GM20431 (cell line): ENCODE data around the gene SCNN1A.

Experiments
- in situ Hi-C: fragments of 300-500 bp; cut with MseI, MboI; formaldehyde crosslinking; loops from one replicate; pipeline ENCODE4 v1.15.0; 2020; ENCODE audit warnings: low sequenced_read_pairs; ENCODE audit not compliant: unreplicated experiment

SCNN1A gene

DNA sequence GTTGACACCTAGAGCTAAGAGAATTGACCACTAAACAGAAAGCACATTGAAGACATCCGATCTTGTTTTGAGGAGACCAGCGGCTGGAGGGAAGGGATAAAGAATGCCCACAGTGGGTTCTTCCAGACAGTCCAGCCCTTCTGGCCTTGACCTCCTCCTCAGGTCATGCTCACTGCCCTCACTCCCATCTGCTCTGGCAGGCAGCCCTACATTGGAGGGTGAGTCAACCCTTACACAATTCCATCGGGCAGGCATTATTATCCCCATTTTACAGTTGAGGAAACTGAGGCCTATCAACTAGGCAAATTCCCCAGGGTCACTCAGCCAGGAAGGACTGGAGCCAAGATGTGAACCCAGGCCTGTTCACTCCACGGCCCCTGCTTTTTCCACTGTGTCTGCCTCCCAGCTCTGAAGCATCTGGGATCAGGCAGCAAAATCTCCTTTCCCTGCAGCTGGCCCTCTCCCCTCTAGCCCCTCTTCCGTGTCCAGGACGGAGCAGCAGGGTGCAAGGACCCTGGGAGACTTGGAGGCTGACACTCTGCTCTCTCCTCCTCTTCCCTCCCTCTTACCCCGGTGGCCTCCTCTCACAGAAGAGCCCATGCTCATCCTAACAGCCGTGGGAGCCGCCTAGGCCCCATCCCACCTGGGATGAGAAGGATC, 5.3 kb downstream of the SCNN1A start:
- in situ Hi-C loops, result no loop called here

DNA sequence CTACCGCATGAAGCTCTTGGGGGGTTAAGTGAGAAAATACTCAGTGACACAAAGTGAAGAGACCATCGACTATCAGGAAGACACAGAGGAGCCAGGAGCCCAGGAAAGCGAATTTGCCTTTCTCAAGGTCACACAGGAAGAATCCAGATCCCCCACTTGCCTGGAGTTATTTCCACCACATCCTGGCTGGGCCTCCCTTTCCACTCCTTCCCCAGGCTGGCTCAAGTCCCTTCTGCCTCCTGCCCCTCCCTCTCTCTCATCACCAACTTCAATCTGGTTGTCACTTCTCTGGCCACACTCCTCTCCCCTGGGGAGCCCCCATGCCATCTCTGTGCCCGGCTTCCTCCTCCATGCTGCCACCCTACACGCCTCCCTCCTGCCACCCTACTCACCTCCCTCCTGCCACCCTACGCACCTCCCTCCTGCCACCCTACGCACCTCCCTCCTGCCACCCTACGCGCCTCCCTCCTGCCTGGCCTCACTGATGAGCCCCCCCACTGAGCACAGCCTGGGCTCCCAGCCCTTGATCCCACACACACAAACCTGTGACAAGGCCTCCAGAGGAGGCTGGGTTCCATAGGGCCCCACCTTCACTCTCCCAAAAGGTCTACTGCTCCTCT, 6.3 kb downstream of the SCNN1A start:
- in situ Hi-C loops, result no loop called here

DNA sequence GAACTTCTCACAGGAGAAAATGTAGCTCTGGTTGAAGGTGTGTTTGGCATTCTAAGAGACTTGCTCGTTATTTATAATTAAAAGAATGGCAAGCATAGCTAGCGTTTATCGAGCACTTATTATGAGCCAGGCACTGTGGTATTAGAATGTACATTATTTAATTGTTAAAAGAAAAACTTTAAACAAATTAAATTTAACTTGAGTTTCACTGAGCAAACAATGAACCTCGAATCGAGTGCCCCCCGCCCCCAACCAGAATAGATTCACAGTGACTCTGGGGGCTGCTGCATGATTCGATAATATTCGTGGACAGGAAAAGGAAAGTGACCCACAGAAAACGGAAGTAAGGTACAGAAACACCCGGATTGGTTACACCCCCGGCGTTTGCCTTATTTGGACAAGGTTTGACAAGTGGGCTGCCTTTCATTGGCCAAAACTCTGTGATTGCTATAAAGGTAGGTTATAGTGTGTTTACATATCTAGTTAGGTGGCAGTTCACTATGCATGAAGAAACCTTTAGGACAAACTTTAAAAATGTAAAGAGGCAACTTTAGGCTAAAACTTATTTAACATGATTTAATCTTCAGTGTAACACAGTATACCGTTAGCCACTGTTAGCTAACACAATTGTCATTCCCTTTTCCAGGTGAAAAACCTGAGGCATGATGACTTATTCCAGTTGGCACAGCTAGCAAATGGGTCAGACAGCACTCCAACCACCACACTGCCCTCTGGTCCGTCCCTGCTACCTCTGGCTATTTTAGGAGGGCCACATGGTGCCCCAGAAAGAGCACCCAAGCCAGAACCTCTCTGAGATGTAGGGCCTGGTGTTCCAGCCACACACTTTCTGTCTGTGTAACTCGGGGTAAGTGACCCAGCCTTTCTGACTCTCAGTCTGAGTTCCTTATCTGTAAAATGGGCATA, 7.1 kb downstream of the SCNN1A start:
- in situ Hi-C loops, result no loop called here

DNA sequence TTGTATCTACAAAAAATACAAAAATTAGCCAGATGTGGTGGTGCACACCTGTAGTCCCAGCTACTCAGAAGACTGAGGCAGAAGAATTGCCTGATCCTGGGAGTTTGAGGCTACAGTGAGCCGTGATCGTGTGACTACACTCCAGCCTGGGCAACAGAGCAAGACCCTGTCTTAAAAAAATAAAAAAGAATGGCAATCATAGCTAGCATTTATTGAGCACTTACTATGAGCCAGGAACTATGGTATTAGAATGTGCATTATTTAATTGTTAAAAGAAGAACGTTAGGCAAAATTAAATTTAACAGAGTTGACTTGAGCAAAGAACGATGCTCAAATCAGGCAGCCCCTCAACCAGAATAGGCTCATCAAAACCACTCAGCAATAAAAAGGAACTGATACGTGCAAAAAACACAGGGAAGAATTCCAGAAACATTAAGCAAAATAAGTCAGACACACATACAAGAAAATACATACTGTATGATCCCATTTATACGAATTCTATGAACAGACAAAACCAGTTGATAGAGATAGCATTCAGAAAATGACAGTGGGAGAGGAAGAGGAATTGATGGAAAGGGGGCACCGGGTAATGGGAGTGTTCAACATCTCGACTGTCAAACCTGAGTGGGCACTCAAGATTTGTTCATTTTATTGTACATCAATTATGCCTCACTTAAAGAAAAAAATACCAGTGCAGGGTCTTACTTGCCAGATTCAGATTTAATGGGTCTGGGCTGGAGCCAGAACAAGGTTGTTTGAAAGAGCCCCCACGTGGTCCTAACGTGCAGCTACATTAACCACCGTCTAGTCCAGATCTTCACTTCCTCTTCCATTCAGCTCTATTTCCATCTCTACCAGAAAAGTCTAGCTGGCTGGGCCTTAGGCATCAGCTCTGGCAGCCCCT, 8.0 kb downstream of the SCNN1A start:
- in situ Hi-C loops, result no loop called here

DNA sequence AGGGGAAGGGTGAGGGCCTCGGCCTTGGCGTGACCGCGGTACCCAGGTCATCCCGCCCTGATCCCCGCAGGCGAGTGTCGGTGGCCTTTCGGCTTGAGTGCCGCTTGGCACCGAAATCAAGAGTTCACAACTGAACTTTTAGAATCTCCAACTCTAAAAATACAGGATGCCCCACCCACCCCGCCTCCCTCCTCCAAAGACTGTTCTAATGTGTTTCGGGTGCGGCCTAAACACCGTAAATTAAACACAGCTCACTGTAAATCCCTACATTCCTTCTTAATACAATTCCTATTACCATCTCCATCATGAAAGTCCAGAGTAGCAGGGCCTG, 11.4 kb downstream of the SCNN1A start:
- in situ Hi-C loops, result no loop called here

DNA sequence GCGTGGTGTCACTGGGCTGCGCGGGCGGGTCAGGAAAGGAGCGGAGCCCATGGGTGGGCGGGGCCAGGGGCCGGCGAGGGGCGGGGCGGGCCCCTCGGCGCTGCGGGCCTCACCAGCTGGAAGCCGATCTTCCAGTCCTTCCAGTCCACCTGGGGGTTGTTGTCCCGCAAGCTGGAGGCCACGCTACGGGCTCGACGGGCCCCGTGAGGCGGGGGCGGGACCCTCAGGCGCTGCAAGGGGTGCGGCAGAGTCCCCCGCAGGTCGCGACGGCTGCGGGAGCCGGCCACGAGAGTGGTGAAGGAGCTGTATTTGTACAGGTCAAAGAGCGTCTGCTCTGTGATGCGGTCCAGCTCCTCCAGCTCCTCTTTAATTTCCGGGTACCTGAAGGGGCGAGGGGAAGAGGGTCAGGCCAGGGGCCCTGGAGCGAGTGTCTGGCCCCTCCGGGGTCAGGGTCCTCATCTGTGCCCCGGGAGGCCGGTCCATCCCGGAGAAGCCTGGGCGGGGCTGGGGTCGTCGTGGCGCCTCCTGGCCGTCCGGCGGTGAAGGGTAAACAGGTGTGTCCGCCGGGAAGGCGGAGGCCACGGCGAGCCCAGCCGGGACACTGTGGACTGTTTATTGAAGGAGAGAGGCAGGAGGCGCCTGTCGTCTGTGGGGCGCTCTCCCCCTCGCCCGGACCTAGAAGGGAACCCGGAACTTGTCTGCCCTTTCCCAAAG, 11.9 kb downstream of the SCNN1A start:
- in situ Hi-C loops, result no loop called here

DNA sequence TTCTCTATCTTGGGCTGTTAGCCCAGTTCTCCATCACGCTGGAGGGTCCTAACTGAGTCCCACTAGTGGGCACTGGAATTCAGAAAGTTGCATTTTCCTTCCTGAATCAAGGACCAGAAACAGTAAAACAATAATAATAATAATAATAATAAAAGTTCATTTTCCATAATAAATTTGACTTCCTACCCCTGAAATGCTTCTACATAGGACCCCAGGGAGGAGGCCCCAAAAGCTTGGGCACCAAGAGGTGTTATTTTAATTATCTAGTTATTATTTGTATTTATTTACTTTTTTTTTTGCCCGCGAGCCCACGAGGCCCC, 12.4 kb downstream of the SCNN1A start:
- in situ Hi-C loops, result no loop called here

DNA sequence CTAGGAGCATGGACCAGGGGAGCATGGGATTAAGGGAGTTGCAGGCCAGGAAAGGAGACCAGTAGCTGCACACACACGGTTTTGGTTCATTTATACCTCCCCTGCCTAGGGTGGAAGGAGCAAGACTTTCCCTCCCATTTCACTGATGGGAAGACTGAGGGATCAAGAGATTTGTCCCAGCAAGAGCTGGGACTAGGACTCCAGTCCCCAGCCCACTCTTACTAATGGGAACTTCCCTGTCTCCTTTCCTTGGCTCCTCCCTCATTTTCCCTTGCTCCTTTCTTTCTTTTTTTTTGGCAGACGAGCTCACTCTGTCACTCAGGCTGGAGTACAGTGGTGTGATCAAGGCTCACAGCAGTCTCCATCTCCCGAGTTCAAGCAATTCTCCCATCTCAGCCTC, 13.0 kb downstream of the SCNN1A start:
- in situ Hi-C loops, result no loop called here

DNA sequence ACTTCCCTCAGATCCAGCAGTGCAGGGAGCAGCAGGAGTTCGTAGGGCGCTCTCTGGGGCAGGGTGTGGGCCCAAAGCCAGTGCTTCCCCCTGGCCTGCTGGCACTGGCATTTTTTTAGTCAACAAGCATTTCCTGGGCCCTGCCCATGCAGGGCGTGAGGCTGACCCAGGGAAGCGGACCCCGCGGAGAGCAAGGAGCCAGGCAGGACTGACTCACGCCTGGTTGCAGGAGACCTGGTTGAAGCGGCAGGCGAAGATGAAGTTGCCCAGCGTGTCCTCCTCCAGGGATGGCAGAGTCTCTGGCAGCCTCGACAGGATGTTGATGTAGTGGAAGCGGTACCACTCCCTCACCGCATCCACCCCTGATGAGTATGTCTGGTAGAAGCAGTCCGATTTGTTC, 13.5 kb downstream of the SCNN1A start:
- in situ Hi-C loops, result no loop called here

DNA sequence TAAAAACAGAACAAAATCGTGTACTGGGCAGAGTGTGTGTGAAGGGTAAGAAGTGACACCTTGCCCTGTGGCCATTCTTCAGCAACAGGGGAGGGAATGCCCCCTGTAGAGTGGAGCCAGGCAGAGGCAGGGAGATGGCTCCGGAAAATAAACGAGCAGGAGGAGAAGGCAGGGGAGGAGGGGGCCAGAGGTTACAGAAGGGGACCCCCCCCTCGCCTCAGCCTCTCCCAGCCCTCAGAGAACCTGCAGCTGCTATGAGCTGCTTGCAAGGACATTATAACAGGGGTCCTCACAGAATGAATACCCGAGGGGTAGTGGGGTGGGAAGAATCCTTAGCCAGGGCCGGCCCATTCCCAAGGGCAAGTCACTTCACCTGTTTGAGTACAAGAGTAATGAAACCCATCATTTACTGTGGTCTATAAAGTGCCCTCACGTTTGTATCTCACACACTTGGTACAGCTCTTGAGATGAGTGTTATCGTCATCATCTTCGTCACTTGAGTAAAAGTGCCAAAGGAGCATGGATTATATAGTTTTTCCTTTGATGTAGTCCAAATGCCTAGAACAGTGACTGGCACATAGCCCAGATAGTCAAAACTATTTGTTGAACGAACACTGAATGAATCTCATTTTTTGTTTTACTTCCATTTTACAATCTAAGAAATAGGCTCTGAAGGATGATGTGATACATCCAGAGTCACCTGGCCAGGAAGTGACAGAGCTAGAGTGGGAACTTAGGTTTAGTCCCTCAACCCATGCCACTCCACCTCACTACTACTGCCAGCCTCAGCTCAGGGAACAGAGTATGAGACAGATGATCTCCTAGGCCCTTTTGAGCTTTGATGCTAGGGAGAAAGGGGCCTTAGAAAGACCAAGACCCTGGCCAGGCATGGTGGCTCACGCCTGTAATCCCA, 14.5 kb downstream of the SCNN1A start:
- in situ Hi-C loops, result no loop called here

DNA sequence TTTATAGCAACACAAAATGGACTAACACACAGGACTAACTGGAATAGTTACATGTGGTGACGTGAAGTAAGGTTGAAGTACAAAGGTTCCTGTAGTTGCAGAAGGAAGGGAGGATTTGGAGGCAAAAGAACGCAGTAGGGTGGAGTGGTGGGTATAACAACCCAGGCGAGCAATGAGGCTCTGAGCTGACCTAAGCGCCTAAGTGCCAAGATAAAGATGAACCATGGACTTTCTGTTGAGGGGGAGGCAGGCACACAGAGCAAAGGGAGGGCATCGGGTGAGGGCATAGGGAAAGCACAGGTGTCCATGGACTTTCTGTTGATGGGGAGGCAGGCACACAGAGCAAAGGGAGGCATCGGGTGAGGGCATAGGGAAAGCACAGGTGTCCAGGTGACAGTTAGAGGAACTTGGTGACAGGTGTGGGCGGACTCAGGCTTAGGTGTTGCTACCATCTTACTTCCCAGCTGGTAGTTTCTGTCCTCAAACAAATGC, 15.2 kb downstream of the SCNN1A start:
- in situ Hi-C loops, result no loop called here

DNA sequence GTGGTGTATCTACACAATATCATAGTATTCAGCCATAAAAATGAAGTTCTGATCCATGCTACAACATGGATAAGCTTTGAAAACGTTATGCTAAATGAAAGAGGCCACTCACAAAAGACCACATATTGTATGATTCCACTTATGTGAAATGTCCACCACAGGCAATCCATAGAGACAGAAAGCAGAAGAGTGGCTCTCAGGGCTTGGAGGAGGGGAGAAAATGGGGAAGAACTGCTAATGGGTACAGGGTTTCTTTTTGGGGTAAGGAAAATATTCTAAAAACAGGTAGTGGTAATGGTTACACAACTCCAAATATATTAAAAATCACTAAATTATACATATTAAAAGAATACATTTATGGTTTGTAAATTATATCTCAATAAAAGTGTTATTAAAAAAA, 16.5 kb downstream of the SCNN1A start:
- in situ Hi-C loops, result no loop called here

DNA sequence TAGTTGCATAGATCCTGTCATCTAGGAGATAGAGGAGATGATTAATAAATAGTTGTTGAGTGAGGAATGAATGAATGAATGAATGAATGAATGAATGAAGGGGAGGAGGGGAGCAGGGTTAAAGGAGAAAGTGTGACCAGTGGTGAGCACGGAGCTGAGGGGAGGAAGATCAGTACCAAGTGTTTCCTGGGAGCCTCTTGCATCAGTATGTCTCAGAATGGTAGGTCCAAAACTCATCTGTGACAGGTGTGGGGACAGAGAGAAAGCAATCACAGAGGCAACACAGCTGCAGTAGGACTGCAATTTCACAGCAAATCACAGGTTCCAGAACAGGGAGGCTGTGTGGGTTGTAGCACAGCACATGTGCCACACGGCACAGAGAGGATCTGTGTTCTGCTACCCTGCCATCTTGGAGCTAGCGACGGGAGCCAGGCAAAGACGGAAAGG, 19.0 kb downstream of the SCNN1A start:
- in situ Hi-C loops, result no loop called here

DNA sequence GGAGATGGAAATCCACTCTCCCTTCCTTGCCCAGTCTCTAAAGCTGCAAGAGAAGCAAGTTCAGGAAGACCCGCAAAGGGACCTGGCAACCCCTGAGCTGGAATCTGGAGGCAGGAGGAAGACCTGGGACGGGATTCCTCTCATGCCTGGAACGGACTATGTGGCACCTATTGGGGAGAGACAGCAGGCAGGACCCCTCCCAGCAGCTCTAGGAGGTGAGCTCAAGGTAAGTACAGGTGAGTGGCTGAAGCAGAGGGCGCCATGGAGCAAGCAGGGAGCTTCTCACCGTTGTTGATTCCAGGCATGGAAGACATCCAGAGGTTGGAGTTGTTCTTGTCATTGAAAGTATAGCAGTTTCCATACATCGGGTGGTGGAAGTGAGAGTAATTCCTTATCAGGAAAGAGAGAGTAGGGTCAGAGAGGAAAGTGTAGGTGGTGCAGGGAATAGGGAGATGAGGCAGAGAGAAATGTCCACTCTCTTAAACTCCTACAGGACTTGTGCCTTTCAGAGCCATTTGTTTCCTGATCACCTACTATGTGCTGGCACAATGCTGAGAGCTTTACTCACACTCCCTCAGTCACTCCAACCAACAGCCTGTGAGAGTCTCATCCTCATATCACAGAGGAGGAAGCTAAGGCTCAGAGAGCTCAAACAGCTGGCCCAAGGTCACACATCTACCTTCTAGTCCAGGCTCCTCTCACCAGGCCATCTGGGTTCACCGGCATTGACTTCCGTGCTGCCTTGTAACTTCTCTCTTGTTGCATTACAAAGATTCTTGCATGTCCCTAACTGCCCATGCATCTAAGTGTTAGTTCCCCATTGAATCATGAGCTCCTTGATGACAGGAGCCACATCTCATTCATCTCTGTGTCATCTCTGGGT, 19.6 kb downstream of the SCNN1A start:
- in situ Hi-C loops, result no loop called here

DNA sequence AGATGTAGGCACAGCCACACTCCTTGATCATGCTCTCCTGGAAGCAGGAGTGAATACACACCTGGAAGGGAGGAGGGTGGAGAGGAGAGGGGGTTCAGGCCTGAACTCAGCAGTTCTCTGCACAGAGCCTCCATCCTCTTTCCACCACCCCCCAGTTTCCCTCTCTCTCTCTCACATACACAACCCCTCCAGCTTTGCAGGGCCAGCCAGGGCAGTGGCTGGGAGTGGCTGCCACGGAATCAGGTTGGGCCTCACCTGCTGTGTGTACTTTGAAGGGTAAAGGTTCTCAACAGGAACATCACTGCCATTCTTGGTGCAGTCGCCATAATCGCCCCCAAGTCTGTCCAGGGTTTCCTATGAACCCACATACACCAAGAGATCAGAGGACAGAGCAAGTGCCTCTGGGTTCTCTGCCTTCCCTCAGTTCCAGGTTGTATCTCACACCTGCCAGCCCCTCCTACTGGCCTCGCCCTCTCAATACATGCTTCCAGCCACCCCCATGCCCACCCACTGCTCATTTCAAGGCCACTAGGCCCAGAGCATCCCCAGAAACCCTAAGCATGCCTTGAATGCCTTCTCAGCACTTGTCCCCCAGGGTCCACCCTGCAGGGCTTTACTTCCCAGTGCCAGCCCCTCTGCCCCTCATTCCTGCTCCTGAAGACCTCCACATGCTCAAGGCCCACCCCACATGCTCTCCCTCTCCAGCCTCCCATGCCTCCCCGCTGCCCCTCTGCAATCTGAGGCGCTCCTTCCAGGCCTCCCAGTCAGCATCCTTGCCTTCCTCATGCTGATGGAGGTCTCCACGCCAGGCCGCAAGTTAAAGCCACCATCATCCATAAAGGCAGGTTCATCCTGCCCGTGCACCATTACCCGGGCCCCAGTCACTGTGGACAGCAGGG, 20.6 kb downstream of the SCNN1A start:
- in situ Hi-C loops, result no loop called here
